ENCODE results near the gene LRRC26.

The LRRC26 gene

DNA sequence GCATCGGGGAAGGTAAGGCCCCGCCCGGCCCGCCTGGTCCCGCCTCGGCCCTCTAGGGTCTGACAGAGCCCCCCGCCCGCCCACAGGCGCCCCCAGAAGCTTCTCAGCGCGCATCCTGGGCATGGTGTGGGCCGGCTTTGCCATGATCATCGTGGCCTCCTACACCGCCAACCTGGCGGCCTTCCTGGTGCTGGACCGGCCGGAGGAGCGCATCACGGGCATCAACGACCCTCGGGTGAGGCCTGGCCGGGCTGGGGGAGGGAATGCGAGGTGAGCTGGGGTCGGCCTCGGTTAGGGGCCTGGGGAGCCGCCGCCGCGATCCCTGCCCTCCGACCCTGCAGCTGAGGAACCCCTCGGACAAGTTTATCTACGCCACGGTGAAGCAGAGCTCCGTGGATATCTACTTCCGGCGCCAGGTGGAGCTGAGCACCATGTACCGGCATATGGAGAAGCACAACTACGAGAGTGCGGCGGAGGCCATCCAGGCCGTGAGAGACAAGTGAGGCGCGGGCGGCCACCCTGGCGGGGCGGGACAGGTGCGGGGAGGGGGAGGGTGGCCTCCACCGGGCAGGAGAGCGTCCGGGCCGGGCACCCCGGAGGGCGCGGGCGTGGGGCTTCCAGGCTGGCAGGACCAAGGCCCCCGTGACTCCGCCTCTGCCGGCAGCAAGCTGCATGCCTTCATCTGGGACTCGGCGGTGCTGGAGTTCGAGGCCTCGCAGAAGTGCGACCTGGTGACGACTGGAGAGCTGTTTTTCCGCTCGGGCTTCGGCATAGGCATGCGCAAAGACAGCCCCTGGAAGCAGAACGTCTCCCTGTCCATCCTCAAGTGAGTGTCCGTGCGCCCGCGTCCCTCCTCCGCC, 7.1 kb downstream of the LRRC26 start:
- TF ChIP-seq SPI1 (IDR thresholded peaks at IDR 0.05; ENCODE audit: borderline replicate concordance, low read depth) (no peak), POLR2AphosphoS5 (IDR thresholded peaks at IDR 0.05; ENCODE audit: low read depth) (no peak), CTCF (IDR thresholded peaks at IDR 0.05; ENCODE audit: insufficient read depth, low read length) (no peak), GABPA (IDR thresholded peaks at IDR 0.05; ENCODE audit: low read depth) (no peak)
- TF ChIP-seq, protein P1, sequence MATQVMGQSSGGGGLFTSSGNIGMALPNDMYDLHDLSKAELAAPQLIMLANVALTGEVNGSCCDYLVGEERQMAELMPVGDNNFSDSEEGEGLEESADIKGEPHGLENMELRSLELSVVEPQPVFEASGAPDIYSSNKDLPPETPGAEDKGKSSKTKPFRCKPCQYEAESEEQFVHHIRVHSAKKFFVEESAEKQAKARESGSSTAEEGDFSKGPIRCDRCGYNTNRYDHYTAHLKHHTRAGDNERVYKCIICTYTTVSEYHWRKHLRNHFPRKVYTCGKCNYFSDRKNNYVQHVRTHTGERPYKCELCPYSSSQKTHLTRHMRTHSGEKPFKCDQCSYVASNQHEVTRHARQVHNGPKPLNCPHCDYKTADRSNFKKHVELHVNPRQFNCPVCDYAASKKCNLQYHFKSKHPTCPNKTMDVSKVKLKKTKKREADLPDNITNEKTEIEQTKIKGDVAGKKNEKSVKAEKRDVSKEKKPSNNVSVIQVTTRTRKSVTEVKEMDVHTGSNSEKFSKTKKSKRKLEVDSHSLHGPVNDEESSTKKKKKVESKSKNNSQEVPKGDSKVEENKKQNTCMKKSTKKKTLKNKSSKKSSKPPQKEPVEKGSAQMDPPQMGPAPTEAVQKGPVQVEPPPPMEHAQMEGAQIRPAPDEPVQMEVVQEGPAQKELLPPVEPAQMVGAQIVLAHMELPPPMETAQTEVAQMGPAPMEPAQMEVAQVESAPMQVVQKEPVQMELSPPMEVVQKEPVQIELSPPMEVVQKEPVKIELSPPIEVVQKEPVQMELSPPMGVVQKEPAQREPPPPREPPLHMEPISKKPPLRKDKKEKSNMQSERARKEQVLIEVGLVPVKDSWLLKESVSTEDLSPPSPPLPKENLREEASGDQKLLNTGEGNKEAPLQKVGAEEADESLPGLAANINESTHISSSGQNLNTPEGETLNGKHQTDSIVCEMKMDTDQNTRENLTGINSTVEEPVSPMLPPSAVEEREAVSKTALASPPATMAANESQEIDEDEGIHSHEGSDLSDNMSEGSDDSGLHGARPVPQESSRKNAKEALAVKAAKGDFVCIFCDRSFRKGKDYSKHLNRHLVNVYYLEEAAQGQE (IDR thresholded peaks at IDR 0.05; ENCODE audit: insufficient replicate concordance, low read depth): no peak
- DNase-seq (ENCODE audit: low read depth in 1 of 2, low spot score in 1 of 2): peak in 1 of 2 experiments; percentile 41
- Histone ChIP-seq H3K27me3 (ENCODE audit: insufficient read depth, poor library complexity, severe bottlenecking) (peaks cover 64% of the 10 kb centered on the region), H3K27ac (replicated peaks) (no peak overlapping the region), H3K4me3 (replicated peaks; ENCODE audit: insufficient read depth, low read length) (no peak overlapping the region)

DNA sequence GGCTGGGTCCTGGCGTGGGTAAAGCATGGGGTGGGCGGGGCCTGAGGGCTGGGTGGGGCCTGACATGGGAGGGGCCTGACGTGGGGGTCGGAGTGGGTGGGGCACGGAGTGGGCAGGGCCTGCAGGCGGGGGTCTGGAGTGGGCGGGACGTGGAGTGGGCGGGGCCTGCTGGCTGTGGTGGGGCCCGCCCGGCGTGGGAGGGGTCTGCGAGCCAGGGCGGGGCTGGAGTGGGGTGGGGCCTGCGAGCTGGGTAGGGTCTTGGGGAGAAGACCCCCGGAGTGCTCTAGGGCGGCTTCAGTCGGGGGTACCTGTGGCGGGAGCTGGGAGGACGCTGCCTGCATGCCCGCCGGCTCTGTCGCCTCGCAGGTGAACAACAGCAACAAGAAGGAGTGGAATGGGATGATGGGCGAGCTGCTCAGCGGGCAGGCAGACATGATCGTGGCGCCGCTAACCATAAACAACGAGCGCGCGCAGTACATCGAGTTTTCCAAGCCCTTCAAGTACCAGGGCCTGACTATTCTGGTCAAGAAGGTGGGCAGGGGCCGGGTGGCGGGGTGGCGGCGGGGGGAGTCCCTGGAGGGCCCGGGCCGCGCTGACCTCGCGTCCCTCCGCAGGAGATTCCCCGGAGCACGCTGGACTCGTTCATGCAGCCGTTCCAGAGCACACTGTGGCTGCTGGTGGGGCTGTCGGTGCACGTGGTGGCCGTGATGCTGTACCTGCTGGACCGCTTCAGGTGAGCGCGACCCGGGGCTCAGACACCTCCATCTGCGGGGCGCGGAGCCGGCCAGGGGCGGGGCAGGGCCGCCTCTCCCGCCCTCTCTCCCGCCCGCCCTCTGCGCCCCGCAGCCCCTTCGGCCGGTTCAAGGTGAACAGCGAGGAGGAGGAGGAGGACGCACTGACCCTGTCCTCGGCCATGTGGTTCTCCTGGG, 8.0 kb downstream of the LRRC26 start:
- Histone ChIP-seq H3K4me3 (replicated peaks; ENCODE audit: insufficient read depth, low read length) (no peak overlapping the region), H3K27ac (replicated peaks) (no peak overlapping the region), H3K27me3 (ENCODE audit: insufficient read depth, poor library complexity, severe bottlenecking) (peaks cover 61% of the 10 kb centered on the region)
- no peak for DNase-seq (ENCODE audit: low read depth in 1 of 2, low spot score in 1 of 2)
- no peak for TF ChIP-seq GABPA (IDR thresholded peaks at IDR 0.05; ENCODE audit: low read depth)
- TF ChIP-seq CTCF (IDR thresholded peaks at IDR 0.05; ENCODE audit: insufficient read depth, low read length): no peak
- TF ChIP-seq POLR2AphosphoS5 (IDR thresholded peaks at IDR 0.05; ENCODE audit: low read depth): no peak
- no peak for TF ChIP-seq SPI1 (IDR thresholded peaks at IDR 0.05; ENCODE audit: borderline replicate concordance, low read depth)
- TF ChIP-seq, protein P1 (IDR thresholded peaks at IDR 0.05; ENCODE audit: insufficient replicate concordance, low read depth): no peak

GRCh38 chr9:137160716-137161557, 8.9 kb downstream of the LRRC26 start:
- H3K27me3 ChIP-seq (ENCODE audit: insufficient read depth, poor library complexity, severe bottlenecking): peaks cover 66% of the 10 kb centered on the region
- H3K4me3 ChIP-seq (replicated peaks; ENCODE audit: insufficient read depth, low read length): no peak overlapping the region
- no peak for TF ChIP-seq CTCF (IDR thresholded peaks at IDR 0.05; ENCODE audit: insufficient read depth, low read length)
- no peak for TF ChIP-seq POLR2AphosphoS5 (IDR thresholded peaks at IDR 0.05; ENCODE audit: low read depth)
- TF ChIP-seq GABPA (IDR thresholded peaks at IDR 0.05; ENCODE audit: low read depth): no peak
- TF ChIP-seq, protein P1 (IDR thresholded peaks at IDR 0.05; ENCODE audit: insufficient replicate concordance, low read depth): no peak
- TF ChIP-seq SPI1 (IDR thresholded peaks at IDR 0.05; ENCODE audit: borderline replicate concordance, low read depth): no peak
- H3K27ac ChIP-seq (replicated peaks): no peak overlapping the region
- no peak for DNase-seq (ENCODE audit: low read depth in 1 of 2, low spot score in 1 of 2)

Measured in HL-60 (cell line).